Fibroblast of skin of left quadriceps (primary cell): ENCODE data around the gene FZD4.
"Not testable (repeated sequence)": the region's sequence is repeated elsewhere in the genome, so short reads cannot be mapped to it uniquely, and the experiment has no call there.

Experiments
- DNase-seq, 2 experiments: peaks; one replicate each; pipeline ENCODE4 v3.0.0-alpha.2; 2013; ENCODE audit warnings: low read depth in 2 of 2

FZD4 gene

GRCh38 chr11:86955361-86956120, at the start of gene FZD4:
Gene FZD4, minus strand, starts transcription at chr11:86955395. Its CDS starts 310 bp downstream, at chr11:86955085.
- peak; percentile 75 for DNase-seq

- not testable (repeated sequence) for DNase-seq
Measured at GRCh38 chr11:87004281-87004680, 49.1 kb upstream of the FZD4 start.

GRCh38 chr11:87002918-87003317, 47.7 kb upstream of the FZD4 start:
- no peak for DNase-seq

- DNase-seq = no peak
Measured at GRCh38 chr11:86999859-87000753, 44.9 kb upstream of the FZD4 start.

- no peak for DNase-seq
Measured at GRCh38 chr11:86999388-86999787, 44.2 kb upstream of the FZD4 start.

- DNase-seq = no peak
Measured at GRCh38 chr11:86996953-86997570, 41.9 kb upstream of the FZD4 start.

- DNase-seq = no peak
Measured at GRCh38 chr11:86993031-86993430, 37.8 kb upstream of the FZD4 start.

- not testable (repeated sequence) for DNase-seq
Measured at GRCh38 chr11:86992340-86992739, 37.1 kb upstream of the FZD4 start.

- no peak for DNase-seq
Measured at GRCh38 chr11:86991341-86991740, 36.1 kb upstream of the FZD4 start.

- peak; percentile 21 to 34 for DNase-seq
Measured at GRCh38 chr11:86990515-86990914, 35.3 kb upstream of the FZD4 start.

GRCh38 chr11:86990031-86990430, 34.8 kb upstream of the FZD4 start:
- no peak for DNase-seq

- DNase-seq = no peak
Measured at GRCh38 chr11:86988351-86988881, 33.2 kb upstream of the FZD4 start.

- no peak for DNase-seq
Measured at GRCh38 chr11:86987679-86988078, 32.5 kb upstream of the FZD4 start.

- no peak for DNase-seq
Measured at GRCh38 chr11:86984701-86985100, 29.5 kb upstream of the FZD4 start.

- DNase-seq = no peak
Measured at GRCh38 chr11:86983021-86983488, 27.9 kb upstream of the FZD4 start.

- no peak for DNase-seq
Measured at GRCh38 chr11:86981777-86982540, 26.8 kb upstream of the FZD4 start.

- DNase-seq = no peak
Measured at GRCh38 chr11:86980086-86980796, 25.0 kb upstream of the FZD4 start.

- DNase-seq = peak; percentile 14 to 24
Measured at GRCh38 chr11:86978756-86979608, 23.8 kb upstream of the FZD4 start.

- DNase-seq = no peak
Measured at GRCh38 chr11:86978247-86978646, 23.1 kb upstream of the FZD4 start.
